Midbrain (tissue), 1 donor: ENCODE data around the gene PSMC6.

Source experiments
- DNase-seq: peaks from one replicate; lab custom pipeline; 2025; lab: John Stamatoyannopoulos, UW

The PSMC6 gene

GRCh38 chr14:52706724-52707706 lies at the start of gene PSMC6:
TSS of gene PSMC6 (plus strand) at chr14:52707200. CDS start at chr14:52707220, 20 bp downstream.
- DNase-seq: peak; percentile 95

GRCh38 chr14:52660325-52660724 lies 46.7 kb upstream of the PSMC6 start:
- no peak for DNase-seq

DNA sequence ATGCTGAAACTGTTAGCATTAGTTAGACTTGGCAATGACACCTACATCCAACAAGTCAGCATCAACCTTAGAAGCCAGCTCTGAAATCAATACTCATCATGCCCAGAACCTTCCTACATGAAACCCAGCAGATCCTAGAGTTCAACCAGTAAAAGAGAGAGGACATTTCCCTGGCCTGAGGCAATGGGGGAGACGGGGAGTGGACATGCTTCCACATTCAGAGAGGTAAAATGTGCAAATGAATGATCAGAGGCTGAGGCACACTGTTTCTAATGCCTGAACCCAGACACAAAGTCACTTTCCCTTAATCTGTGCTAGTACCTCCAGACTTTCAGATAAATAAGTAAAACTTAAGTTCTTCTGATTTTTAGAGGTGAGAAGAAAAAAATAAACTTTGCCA lies 46.2 kb upstream of the PSMC6 start:
- no peak for DNase-seq

- DNase-seq: no peak
Measured at GRCh38 chr14:52661314-52661713, 45.7 kb upstream of the PSMC6 start.

DNA sequence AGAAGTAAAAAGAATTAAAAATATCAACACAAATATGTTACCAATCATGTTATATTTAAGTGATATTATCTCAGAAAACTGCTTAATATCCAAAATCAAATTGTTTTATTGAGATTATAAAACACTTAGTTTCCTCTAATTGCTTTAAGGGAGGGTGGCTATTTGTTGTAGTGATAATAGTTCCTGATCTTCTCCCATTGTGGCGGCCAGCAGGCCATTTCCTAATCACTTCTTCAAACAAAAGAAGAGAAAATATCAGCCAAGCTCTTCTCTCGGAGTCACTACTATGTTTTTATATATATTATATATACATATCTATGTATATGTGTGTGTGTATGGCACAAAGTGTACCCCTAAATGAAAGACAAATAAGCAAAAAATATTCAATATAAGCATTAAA lies 43.1 kb upstream of the PSMC6 start:
- DNase-seq: no peak

GRCh38 chr14:52678591-52678990 lies 28.4 kb upstream of the PSMC6 start:
- no peak for DNase-seq

DNA sequence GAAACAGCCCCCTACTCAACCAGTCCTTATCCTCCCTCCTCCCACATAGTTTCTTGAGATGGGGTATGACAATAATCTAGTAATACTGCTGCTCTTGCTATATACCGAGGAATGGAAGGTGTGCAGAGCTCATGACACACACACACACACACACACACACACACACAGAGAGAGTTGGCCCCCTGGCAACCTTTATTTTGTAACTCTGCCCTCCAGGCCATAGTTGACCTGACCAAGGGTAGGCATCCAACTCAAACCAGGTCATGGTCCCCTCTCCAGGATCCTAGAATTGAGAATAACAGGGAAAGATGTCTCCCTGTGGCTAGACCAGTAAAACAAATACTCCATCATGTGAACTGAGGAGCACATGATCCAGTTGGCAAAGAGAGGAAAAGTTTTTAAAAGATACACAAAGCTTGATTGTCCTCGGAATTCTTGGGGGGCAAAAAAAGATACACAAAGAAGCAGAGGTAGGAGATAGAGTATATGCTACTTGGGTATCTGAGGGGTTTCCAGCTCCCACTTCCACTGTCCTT lies 22.9 kb upstream of the PSMC6 start:
- no peak for DNase-seq

GRCh38 chr14:52686176-52686575 lies 20.8 kb upstream of the PSMC6 start:
- no peak for DNase-seq

DNA sequence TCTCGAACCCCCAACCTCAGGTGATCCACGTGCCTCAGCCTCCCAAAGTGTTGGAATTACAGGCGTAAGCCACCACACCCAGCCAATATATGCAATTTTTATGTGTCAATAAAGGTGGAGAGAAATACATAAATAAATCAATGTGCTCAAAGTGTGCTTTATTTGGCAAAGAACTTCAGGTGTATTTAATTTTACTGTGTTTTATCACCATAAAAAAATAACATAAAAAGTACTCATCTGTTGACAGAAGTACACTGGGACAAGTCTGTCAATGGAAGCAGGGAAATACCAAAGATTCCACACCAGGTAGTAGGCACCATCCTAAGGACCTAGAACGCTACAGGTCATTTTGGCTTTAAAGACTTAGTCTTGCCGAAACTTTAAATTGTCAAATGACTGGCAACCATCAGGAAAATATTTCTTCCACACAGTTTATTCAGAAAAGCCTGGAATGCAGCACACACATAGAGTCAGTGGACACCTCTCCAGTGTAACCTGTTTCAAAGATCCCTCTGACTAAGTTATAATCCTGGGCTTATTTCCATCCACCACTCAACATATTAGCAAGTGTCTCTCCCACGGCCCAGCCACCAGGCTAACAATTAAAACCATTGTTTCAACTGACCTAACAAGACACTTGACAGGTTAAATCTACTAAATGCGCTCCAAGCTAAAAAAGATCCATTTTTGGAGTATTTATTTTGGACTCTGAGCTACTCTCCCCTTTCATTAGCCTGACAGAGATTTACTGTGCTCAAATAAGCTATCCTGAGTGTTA lies 15.8 kb upstream of the PSMC6 start:
- DNase-seq: no peak

DNA sequence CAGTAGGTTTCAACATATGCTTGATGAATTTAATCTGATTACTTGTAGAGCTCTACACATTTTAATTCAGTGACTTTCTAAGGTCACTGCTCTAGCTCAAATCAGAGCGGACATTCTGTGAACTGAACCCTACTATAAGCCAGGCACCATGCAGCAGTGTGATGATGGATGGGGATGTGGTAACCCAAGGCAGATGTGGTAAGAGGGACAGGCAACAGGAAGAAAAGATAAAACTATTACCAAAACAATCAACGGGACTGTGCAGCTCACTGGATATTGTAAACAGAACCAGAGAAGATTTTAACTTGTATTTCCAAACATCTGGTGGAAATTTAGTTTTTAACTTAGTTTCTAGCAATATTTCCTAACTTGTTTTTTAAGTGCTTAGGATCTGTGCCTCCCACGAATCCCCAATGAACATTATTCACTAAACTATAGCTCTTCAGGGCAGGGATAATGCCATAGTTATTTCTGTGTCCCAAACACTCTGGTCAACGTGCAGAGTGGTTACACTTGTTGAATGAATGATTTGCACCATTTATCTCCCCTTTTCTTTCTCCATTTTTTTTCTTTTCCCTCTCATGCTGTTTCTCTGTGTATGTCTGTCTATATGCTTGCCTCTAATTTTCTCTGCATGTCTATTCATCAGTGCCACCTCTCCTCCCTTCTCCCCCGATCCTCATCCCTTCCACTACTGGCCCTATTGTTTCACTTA lies 14.6 kb upstream of the PSMC6 start:
- DNase-seq: no peak

- DNase-seq: no peak
Measured at GRCh38 chr14:52693036-52693435, 14.0 kb upstream of the PSMC6 start.

- no peak for DNase-seq
Measured at GRCh38 chr14:52693532-52693931, 13.5 kb upstream of the PSMC6 start.

DNA sequence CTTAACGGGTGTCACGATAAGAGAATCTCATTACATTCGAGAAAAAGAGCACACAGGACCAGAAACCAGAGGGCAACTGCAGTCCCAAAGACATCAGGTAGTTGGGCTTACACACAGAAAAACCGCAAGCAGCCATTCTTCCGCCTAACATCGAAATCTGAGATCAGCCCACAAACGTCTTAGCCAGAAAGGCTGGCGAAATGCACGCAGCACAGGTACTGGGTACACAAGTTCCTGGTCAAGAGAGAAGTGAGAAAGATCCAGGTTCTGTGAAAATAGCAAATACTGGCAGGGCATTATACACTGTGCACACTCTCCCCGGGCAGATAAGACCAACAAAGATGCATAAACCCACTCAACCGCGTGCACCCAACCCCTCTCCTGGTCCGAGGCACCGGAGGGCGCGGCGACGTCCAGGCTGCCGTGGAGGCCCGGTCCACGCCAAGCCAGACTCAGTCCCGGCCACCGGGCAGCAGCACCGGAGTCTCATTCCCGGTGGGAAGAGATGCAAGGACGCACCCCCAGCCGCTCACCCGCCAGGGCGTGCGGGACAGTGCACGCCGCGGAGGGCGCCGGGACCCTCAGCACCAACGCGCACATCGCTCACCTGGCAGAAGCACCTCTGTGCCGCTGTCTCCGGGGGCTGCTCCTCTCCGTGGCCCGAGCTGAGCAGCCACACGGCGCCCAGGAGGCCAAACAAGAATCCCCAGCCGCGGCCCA lies 12.1 kb upstream of the PSMC6 start:
- DNase-seq: no peak

GRCh38 chr14:52695481-52696091 lies 11.4 kb upstream of the PSMC6 start, which contains the start of gene ERO1A:
TSS of gene ERO1A (minus strand) at chr14:52695558. CDS start at chr14:52695481, 77 bp downstream.
- DNase-seq: peak; percentile 80

GRCh38 chr14:52700701-52701172 lies 6.3 kb upstream of the PSMC6 start:
- no peak for DNase-seq

DNA sequence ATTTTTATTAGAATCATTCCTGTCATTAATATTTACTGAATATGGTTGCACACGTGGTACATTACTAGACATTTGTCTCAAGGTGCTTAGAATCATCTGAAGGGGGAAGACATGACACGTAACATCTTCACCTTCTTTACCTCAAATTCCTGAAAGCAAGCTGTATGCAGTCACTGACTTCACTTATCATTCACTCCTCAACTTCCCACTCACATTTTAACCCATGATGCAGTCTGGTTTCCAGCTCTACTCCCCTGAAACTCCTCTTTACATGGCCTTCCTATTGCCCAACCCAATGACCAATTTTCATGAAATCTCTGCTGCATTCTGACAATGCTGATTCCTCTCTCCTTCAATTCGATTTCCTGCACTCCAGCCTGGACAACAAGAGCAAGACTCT lies 5.8 kb upstream of the PSMC6 start:
- DNase-seq: no peak

DNA sequence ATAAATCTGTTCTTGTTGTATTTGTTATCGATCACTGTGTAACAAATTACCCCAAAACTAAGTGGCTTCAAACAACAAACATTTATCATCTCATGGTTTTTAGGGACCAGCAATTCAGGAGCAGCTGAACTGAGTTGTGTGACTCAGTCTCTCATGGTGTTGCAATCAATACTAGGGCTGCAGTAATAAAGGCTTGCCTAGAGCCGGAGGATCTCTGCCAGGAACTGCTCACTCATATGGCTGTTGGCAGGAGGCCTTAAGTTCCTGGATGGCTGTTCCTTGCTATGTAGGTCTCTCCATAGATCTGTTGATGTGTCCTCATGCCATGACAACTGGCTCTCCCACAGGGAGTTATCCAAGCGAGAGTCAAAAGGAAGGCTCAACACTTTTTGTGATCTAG lies 3.8 kb upstream of the PSMC6 start:
- DNase-seq: no peak

GRCh38 chr14:52703664-52704063 lies 3.3 kb upstream of the PSMC6 start:
- DNase-seq: no peak

- no peak for DNase-seq
Measured at GRCh38 chr14:52706286-52706685, 714 bp upstream of the PSMC6 start.

GRCh38 chr14:52711666-52712065 lies 4.7 kb downstream of the PSMC6 start:
- no peak for DNase-seq

- DNase-seq: no peak
Measured at GRCh38 chr14:52716155-52716554, 9.2 kb downstream of the PSMC6 start.
